ENCODE measurements around the gene CRIP1. TPM values are rescaled to one million over a fixed set of nuclear protein-coding genes. Genes with fewer than 3 reads are reported as not detected.

CRIP1 gene
- total RNA-seq, 1 donor from 2014 or later, result 5.2 TPM

DNA sequence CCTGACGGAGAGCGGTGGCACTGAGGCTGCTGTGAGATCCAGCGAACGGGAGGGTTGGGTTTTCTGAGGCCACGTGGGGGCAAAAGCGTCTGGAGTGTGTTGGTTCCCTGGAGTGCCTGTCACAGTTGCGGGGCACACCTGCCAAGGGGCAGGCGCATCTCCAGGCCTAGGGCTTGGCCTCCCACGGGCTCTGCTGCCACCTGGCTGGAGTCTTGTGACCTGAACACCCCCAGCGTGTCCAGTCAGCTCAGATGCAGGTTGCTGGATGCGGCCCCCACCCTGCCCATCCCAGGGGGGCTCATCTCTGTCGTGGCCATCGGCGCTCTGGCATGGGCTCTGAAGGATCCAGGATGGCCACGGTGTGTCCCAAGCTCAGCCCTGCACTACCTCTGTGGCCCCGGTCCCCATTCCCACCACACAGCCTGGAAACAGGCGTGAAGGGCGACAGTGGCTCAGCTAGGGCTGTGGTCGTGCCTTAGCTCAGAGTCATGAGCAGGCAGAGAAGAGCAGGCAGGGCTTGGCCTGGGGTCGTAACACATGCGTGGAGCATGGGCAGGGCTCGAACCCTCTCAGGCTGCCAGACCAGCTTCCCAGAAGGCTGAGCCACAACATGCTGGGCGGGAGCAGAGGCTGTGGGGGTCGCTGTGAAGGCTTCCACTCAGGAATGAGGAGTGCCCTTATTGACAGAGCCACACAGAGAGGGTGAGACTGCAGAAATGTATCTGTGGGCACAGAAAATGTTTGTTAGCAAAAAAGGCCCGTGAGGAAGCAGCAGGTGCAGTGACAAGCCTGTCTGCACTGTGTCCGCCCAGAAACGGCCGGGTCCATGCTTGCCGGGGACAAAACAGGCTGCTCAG lies 35.6 kb upstream of the CRIP1 start:
- H3K4me1 ChIP-seq (ENCODE audit: control insufficient read depth in 3 of 3, insufficient read depth in 3 of 3, low read length in 3 of 3), result peaks cover 9 to 11% (median 10%) of the 10 kb centered on the region in 3 donors
- H3K9ac ChIP-seq (ENCODE audit: low read depth in 1 of 3, low read length in 3 of 3), result no peak overlapping the region
- H3K27me3 ChIP-seq (ENCODE audit: control insufficient read depth in 3 of 3, insufficient read depth in 3 of 3, low read length in 3 of 3), result no peaks in the 10 kb centered on the region
- H3K9me3 ChIP-seq (ENCODE audit: control insufficient read depth in 3 of 3, low read length in 3 of 3), result no peaks in the 10 kb centered on the region
- peaks cover 27 to 37% (median 31%) of the 10 kb centered on the region in 3 donors for H3K36me3 ChIP-seq (ENCODE audit: control insufficient read depth in 3 of 3, insufficient read depth in 3 of 3, low read length in 3 of 3)
- H3K4me3 ChIP-seq (ENCODE audit: low read length in 3 of 3), result no peak overlapping the region
- H3K27ac ChIP-seq (ENCODE audit: low read depth, low read length), result no peak overlapping the region

DNA sequence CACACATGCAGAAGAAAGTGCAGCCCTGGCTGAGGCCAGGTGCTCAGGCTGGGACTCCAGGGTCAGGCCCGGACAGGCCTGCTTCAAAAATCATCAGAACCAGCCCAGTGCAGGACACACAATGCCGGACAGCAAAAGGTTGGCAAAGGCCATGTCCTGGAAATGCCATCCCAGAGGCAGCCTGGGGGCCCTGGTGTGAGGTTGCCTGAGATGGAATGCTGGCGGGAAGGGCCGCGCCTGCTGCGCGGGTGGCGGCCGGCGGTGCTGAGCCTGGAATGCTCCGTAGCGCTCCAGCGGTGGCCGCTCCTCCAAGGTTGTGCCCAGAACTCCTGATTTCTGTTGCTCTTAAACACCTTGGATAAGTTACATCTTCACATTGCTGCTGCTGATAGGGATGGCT lies 33.7 kb upstream of the CRIP1 start:
- peaks cover 35 to 40% (median 37%) of the 10 kb centered on the region in 3 donors for H3K36me3 ChIP-seq (ENCODE audit: control insufficient read depth in 3 of 3, insufficient read depth in 3 of 3, low read length in 3 of 3)
- no peak overlapping the region for H3K4me3 ChIP-seq (ENCODE audit: low read length in 3 of 3)
- H3K9me3 ChIP-seq (ENCODE audit: control insufficient read depth in 3 of 3, low read length in 3 of 3), result no peaks in the 10 kb centered on the region
- no peaks in the 10 kb centered on the region for H3K27me3 ChIP-seq (ENCODE audit: control insufficient read depth in 3 of 3, insufficient read depth in 3 of 3, low read length in 3 of 3)
- H3K4me1 ChIP-seq (ENCODE audit: control insufficient read depth in 3 of 3, insufficient read depth in 3 of 3, low read length in 3 of 3), result peaks cover 9 to 11% (median 10%) of the 10 kb centered on the region in 3 donors
- H3K9ac ChIP-seq (ENCODE audit: low read depth in 1 of 3, low read length in 3 of 3), result no peak overlapping the region
- no peak overlapping the region for H3K27ac ChIP-seq (ENCODE audit: low read depth, low read length)

DNA sequence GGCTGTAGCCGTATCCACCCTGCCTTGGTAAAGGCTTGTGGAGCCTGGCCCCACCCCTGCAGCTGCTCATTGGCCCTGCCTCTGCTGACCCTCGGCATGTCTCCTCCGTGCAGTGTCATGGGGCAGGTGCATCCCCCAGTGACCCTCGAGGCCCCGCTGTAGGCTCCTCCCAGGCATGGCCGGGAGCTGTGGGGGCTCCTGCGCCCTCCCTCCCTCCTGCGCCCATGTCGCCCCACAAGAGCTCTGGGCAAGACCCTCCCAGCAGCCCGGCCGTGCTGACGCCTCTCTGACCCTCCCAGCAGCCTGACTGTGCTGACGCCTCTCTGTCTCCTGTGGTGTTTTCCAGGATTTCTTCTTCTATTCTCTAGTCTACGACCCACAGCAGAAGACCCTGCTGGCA lies 32.8 kb upstream of the CRIP1 start:
- Histone ChIP-seq H3K9me3 (ENCODE audit: control insufficient read depth in 3 of 3, low read length in 3 of 3) (no peaks in the 10 kb centered on the region), H3K4me1 (ENCODE audit: control insufficient read depth in 3 of 3, insufficient read depth in 3 of 3, low read length in 3 of 3) (peaks cover 2 to 3% (median 3%) of the 10 kb centered on the region in 3 donors), H3K9ac (ENCODE audit: low read depth in 1 of 3, low read length in 3 of 3) (no peak overlapping the region), H3K36me3 (ENCODE audit: control insufficient read depth in 3 of 3, insufficient read depth in 3 of 3, low read length in 3 of 3) (peaks cover 35 to 44% (median 37%) of the 10 kb centered on the region in 3 donors), H3K27me3 (ENCODE audit: control insufficient read depth in 3 of 3, insufficient read depth in 3 of 3, low read length in 3 of 3) (no peaks in the 10 kb centered on the region), H3K4me3 (ENCODE audit: low read length in 3 of 3) (no peak overlapping the region), H3K27ac (ENCODE audit: low read depth, low read length) (no peak overlapping the region)

DNA sequence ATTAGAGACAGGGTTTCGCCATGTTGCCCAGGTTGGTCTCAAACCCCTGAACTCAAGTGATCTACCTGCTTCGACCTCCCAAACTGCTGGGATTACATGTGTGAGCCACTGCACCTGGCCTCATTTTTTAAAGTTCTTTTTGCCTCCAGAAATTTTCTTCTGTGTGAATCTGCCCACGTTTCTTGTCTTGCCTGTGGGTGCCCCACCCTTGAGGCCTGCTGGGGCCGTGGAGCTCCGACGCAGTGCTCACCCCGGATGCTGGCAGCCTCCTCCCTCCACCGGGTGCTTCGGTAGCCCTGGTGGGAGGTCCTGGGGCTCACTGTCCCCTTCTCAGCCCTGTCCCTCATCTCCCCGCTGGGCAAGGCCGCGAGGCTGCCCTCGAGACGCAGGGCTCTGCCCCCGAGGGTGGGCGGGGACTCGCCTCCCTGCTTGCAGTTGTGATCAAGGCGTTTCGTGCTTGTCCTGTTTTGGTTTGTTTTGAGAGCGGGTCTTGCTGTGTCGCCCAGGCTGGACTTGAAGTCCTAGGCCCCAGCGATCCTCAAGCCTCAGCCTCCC lies 31.5 kb upstream of the CRIP1 start:
- Histone ChIP-seq H3K27me3 (ENCODE audit: control insufficient read depth in 3 of 3, insufficient read depth in 3 of 3, low read length in 3 of 3) (no peaks in the 10 kb centered on the region), H3K27ac (ENCODE audit: low read depth, low read length) (no peak overlapping the region), H3K4me3 (ENCODE audit: low read length in 3 of 3) (no peak overlapping the region), H3K4me1 (ENCODE audit: control insufficient read depth in 3 of 3, insufficient read depth in 3 of 3, low read length in 3 of 3) (no peaks in the 10 kb centered on the region), H3K9me3 (ENCODE audit: control insufficient read depth in 3 of 3, low read length in 3 of 3) (no peaks in the 10 kb centered on the region), H3K9ac (ENCODE audit: low read depth in 1 of 3, low read length in 3 of 3) (no peak overlapping the region), H3K36me3 (ENCODE audit: control insufficient read depth in 3 of 3, insufficient read depth in 3 of 3, low read length in 3 of 3) (peaks cover 34 to 42% (median 37%) of the 10 kb centered on the region in 3 donors)

DNA sequence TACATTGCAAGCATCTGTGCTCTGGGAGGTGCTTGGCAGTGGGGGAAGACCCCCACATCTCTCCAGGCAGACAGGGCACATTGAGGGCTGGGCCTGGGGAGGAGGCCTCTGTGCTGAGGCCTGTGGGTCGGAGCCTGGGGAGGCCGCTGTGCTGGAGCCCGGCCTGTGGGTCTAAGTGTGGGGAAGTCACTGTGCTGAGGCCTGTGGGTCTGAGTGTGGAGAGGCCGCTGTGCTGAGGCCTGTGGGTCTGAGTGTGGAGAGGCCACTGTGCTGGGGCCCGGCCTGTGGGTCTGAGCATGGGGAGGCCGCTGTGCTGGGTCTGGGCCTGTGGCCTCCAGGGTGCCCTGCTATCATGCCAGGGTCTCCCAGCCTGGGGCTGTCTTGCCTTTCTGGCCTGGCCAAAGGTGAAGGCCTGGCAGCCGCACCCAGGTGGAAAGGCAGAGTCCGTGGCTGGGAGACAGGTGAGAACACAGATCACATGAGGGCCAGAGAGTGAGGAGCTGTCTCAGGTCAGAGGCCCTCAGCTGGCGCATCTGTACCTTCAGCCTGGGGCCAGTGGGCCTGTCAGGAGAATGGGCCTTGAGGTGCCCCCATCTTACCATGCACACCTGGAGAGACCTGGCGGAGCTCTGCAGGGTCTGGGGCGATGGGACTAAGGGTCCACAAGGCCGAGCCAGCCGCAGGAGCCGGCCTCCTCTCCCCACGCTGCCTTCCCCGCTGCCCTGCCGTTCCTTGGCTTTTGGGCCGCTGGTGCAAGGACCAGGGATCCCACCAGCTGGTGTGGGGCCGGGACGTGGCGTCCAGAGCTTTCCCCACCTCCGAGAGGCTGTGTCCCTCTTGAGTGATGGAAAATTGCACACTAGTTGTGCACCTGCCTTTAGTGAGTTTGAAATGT lies 30.7 kb upstream of the CRIP1 start:
- no peak overlapping the region for H3K4me3 ChIP-seq (ENCODE audit: low read length in 3 of 3)
- no peaks in the 10 kb centered on the region for H3K4me1 ChIP-seq (ENCODE audit: control insufficient read depth in 3 of 3, insufficient read depth in 3 of 3, low read length in 3 of 3)

DNA sequence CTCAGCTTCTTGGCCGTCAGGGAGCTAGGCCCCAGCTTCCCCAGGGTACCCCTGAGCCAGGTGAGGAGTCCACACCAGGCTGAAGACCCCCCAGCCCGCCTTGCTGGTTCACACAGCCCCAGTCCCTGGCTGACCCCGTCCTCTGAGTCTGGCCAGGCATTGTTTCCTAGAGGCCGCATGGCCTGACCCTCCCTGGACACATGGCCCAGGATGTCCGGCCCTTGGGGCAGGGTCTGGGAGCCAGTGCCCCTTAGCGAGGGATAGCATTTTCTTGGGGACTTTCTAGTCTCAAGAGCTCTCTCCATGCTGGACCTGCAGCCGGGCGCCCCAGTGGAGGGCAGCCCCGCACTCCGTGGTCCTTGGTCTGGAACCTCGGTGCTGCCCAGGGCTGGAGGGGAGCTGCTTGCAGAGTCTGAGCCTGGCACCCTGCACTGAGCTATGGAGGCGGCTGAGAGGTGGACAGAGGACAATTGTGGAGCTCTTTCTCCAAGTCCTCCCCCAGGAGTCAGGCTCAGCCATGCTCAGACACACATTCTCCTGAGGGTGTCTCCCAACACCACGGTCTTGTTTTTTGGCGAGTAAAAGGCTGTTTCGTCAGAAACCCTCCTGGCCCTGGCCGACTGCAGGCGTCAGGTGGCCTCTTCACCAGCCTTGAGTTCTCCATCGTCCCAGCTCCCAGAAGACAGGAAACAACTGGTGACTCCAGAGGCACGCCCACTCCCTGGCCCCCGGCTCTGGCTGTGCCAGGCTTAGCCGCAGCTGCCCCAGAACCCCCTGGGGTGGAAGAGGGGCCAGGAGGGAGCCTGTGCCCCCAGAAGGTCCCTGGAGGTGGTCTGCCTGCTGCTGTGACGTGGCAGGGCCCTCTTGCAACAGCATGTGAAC lies 29.7 kb upstream of the CRIP1 start:
- Histone ChIP-seq H3K36me3 (ENCODE audit: control insufficient read depth in 3 of 3, insufficient read depth in 3 of 3, low read length in 3 of 3) (peaks cover 41 to 44% (median 43%) of the 10 kb centered on the region in 3 donors), H3K9ac (ENCODE audit: low read depth in 1 of 3, low read length in 3 of 3) (peak overlapping the region in 1 of 3 donors; percentile 16), H3K4me3 (ENCODE audit: low read length in 3 of 3) (no peak overlapping the region), H3K9me3 (ENCODE audit: control insufficient read depth in 3 of 3, low read length in 3 of 3) (no peaks in the 10 kb centered on the region), H3K27ac (ENCODE audit: low read depth, low read length) (no peak overlapping the region), H3K27me3 (ENCODE audit: control insufficient read depth in 3 of 3, insufficient read depth in 3 of 3, low read length in 3 of 3) (no peaks in the 10 kb centered on the region), H3K4me1 (ENCODE audit: control insufficient read depth in 3 of 3, insufficient read depth in 3 of 3, low read length in 3 of 3) (no peaks in the 10 kb centered on the region)

More for the DNA sequence above, 30.7 kb upstream of the CRIP1 start:
- H3K27me3 ChIP-seq (ENCODE audit: control insufficient read depth in 3 of 3, insufficient read depth in 3 of 3, low read length in 3 of 3), result no peaks in the 10 kb centered on the region
- H3K27ac ChIP-seq (ENCODE audit: low read depth, low read length), result no peak overlapping the region
- no peaks in the 10 kb centered on the region for H3K9me3 ChIP-seq (ENCODE audit: control insufficient read depth in 3 of 3, low read length in 3 of 3)
- H3K36me3 ChIP-seq (ENCODE audit: control insufficient read depth in 3 of 3, insufficient read depth in 3 of 3, low read length in 3 of 3), result peaks cover 35 to 44% (median 38%) of the 10 kb centered on the region in 3 donors
- no peak overlapping the region for H3K9ac ChIP-seq (ENCODE audit: low read depth in 1 of 3, low read length in 3 of 3)

DNA sequence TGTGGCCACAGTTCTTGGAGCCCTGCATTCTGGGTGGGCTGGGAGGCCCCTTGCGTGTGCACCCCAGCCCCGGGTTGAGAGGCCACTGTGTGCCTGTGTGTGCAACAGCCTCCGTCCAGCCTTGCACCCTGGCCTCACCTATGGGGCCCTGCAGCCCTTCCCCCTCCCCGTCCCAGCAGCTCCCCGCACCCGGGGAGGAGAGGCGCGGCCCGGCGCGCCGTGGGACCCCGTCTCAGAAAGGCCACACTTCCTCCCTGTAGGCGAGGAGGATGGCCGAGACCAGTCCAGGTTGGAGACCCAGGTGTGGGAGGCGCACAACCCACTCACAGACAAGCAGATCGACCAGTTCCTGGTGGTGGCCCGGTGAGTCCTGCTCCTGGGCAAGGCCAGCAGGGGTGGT lies 28.7 kb upstream of the CRIP1 start:
- Histone ChIP-seq H3K27me3 (ENCODE audit: control insufficient read depth in 3 of 3, insufficient read depth in 3 of 3, low read length in 3 of 3) (no peaks in the 10 kb centered on the region), H3K9me3 (ENCODE audit: control insufficient read depth in 3 of 3, low read length in 3 of 3) (no peaks in the 10 kb centered on the region), H3K4me3 (ENCODE audit: low read length in 3 of 3) (no peak overlapping the region), H3K4me1 (ENCODE audit: control insufficient read depth in 3 of 3, insufficient read depth in 3 of 3, low read length in 3 of 3) (no peaks in the 10 kb centered on the region), H3K27ac (ENCODE audit: low read depth, low read length) (no peak overlapping the region), H3K36me3 (ENCODE audit: control insufficient read depth in 3 of 3, insufficient read depth in 3 of 3, low read length in 3 of 3) (peaks cover 37 to 45% (median 39%) of the 10 kb centered on the region in 3 donors), H3K9ac (ENCODE audit: low read depth in 1 of 3, low read length in 3 of 3) (no peak overlapping the region)

DNA sequence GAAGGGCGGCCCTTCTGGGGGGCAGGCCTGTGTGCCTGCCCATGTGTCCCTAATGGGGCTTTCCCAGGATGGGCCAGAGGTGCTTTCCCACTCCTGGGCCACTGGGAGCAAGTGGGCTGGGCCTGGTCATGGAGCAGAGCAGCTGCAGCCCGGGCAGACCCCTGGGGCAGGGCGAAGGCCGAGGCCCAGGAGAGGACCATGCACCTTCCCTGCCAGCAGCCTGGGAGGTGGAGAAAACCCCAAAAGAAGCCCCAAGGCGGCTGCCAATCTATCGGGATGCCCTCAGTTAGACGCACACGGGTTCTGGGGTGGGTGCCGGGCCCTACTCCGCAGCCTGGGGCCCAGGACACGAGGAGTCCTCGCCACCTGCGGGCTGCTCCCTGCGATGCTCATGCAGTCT lies 28.1 kb upstream of the CRIP1 start:
- Histone ChIP-seq H3K27ac (ENCODE audit: low read depth, low read length) (no peak overlapping the region), H3K36me3 (ENCODE audit: control insufficient read depth in 3 of 3, insufficient read depth in 3 of 3, low read length in 3 of 3) (peaks cover 37 to 48% (median 44%) of the 10 kb centered on the region in 3 donors), H3K9me3 (ENCODE audit: control insufficient read depth in 3 of 3, low read length in 3 of 3) (no peaks in the 10 kb centered on the region), H3K9ac (ENCODE audit: low read depth in 1 of 3, low read length in 3 of 3) (no peak overlapping the region), H3K27me3 (ENCODE audit: control insufficient read depth in 3 of 3, insufficient read depth in 3 of 3, low read length in 3 of 3) (no peaks in the 10 kb centered on the region), H3K4me3 (ENCODE audit: low read length in 3 of 3) (no peak overlapping the region), H3K4me1 (ENCODE audit: control insufficient read depth in 3 of 3, insufficient read depth in 3 of 3, low read length in 3 of 3) (no peaks in the 10 kb centered on the region)

DNA sequence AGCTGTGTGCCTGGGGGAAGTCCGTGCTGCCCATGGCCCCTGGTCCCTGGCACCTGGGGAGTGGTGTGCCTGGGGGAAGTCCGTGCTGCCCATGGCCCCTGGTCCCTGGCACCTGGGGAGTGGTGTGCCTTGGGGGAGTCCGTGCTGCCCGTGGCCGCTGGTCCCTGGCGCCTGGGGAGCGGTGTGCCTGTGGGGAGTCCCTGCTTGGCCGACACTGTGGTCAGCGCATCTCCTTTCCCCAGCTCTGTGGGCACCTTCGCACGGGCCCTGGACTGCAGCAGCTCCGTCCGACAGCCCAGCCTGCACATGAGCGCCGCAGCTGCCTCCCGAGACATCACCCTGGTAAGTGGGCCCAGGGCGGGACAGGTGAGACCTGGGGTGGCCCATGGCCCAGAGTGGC lies 26.6 kb upstream of the CRIP1 start:
- Histone ChIP-seq H3K27ac (ENCODE audit: low read depth, low read length) (no peak overlapping the region), H3K9ac (ENCODE audit: low read depth in 1 of 3, low read length in 3 of 3) (no peak overlapping the region), H3K36me3 (ENCODE audit: control insufficient read depth in 3 of 3, insufficient read depth in 3 of 3, low read length in 3 of 3) (peaks cover 40 to 56% (median 51%) of the 10 kb centered on the region in 3 donors), H3K27me3 (ENCODE audit: control insufficient read depth in 3 of 3, insufficient read depth in 3 of 3, low read length in 3 of 3) (no peaks in the 10 kb centered on the region), H3K9me3 (ENCODE audit: control insufficient read depth in 3 of 3, low read length in 3 of 3) (no peaks in the 10 kb centered on the region), H3K4me3 (ENCODE audit: low read length in 3 of 3) (no peak overlapping the region), H3K4me1 (ENCODE audit: control insufficient read depth in 3 of 3, insufficient read depth in 3 of 3, low read length in 3 of 3) (peaks cover 0 to 2% (median under 1%) of the 10 kb centered on the region in 3 donors)

Measured in skeletal muscle tissue (tissue), 4 donors.